ENCODE data around the gene COBL. TPM values are rescaled to one million over a fixed set of nuclear protein-coding genes. Genes with fewer than 3 reads are reported as not detected.

Gene COBL
- total RNA-seq, 1 donor from 2014 or later, result under 0.01 TPM

DNA sequence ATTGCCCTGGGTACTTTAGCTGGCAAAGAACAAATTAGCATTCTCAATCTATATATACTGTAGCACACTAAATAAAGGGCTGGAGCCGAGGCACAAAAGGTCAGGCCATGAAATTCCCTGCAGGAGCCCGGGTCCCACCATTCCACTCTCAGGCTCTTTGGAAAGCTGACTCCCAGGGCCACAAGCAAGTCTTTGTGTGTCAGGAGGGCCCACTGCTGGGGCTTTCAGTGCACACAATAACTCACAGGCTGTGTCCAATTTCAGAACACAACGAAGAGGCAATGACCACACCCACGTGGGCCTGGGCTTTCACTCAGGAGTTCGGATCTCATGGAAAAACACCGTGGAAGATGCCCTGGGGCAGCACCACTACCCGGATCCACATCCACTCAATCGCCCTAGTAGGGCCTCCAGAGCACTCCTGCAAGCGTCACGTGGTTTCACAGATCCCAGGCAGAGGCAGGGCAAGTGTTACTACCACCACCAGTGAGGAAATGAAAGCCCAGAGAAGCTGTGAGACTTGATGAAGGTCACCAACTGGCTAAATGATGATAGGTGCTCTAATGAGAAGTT, 60.3 kb downstream of the COBL start:
- no peak for DNase-seq (ENCODE audit: low read depth in 2 of 2)

DNA sequence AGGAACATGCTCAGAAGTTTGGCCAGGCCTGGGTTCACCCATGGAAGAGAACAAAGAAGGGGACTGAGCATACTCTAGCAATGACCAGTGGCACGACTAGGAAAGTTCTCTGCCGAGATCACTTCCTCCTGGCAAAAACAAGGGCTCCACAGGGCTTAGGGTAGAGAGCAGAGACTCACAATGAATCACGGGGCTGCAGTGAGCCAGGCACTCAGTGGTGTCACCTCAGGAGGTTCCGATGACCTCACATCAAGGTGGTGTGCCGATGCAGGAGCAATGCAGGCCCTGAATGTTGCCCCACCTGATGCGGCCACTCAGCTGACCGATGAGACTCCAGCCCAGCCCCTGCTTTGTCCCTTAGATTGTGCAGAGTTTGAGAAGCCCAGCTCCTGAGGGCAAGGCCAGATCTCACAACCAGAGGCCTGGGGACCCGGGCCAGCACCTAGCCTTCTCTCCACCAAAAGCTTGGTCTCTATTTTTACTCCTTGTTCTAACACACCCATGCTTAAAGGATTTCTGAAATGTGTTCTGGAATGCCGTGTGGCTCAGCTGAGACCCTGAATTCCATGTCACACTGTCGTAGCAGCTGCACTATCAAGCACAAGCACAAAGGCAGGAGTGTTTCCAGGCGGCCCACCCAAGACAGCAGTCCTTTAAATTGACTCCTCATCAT, 60.9 kb downstream of the COBL start:
- DNase-seq (ENCODE audit: low read depth in 2 of 2), result no peak

GRCh38 chr7:51255036-51255435, 61.6 kb downstream of the COBL start:
- no peak for DNase-seq (ENCODE audit: low read depth in 2 of 2)

GRCh38 chr7:51253157-51253556, 63.5 kb downstream of the COBL start:
- no peak for DNase-seq (ENCODE audit: low read depth in 2 of 2)

- DNase-seq (ENCODE audit: low read depth in 2 of 2), result no peak
Observed at GRCh38 chr7:51251290-51251689, 65.3 kb downstream of the COBL start.

GRCh38 chr7:51250512-51250911, 66.1 kb downstream of the COBL start:
- no peak for DNase-seq (ENCODE audit: low read depth in 2 of 2)

GRCh38 chr7:51249991-51250390, 66.6 kb downstream of the COBL start:
- DNase-seq (ENCODE audit: low read depth in 2 of 2), result no peak

GRCh38 chr7:51249187-51249945, 67.2 kb downstream of the COBL start:
- DNase-seq (ENCODE audit: low read depth in 2 of 2), result no peak

DNA sequence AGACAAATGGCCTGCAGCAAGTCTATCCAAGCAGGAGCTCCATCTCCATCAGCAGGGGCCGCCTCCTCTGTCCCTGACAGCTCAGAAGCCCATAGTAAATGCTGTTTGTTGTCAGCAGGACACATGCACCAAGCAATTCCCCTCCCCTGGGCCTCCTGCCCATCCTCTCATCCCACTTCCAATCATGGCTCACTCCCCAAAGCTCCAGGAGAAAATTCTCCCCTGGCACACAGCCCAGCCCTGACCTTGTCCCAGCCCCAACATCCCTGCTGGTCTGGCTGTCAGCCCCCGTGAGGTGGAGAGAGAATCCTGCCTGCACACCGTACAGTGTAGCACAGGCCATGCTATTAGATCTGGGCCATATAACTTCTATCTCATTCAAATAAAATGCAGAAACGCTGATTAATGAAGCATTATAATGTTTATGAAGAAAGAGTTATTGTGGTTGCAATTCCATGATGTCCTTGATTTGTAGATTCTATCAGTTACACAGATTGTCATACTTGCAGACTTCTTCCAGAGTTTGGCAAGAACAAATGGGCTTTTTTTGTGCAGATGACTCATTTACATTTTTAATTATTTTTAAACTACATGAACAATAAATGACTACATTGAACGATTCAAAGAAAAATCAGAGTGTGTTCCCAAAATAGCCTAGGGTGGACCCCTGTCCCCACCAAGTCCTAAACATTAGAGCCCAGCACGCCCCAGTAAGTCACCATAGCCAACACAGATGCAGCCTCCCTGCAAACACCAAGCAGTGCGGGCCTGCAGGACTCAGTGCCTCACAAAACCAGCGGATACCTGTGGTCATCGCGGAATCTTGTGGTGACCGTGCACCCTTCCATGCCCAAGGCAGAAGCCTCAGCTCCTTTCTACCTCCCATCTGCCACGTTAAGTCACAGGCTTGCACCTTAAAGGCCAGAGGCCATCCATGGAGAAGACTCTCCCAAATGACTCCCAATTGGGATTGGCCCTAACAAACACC, 70.1 kb downstream of the COBL start:
- DNase-seq (ENCODE audit: low read depth in 2 of 2), result no peak

- DNase-seq (ENCODE audit: low read depth in 2 of 2), result no peak
Observed at GRCh38 chr7:51244885-51245284, 71.7 kb downstream of the COBL start.

DNA sequence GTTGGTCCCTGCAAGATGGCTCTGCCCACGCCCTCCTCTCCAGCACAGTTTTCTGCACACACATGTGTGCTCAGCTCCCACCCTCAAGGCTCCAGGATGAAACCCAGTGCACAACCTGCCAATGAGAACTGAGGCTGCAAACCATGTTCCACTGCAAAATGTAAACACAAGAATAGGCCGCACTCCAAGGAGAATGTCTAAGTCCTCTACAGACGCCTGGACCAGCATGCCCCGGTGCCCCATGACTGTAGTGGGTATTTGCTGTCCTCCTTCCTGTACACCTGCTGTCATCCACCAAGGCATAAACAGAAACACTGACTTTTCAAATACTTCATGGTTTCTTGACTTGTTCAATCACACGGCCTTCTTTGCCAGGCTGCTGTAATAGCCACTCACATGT, 72.6 kb downstream of the COBL start:
- no peak for DNase-seq (ENCODE audit: low read depth in 2 of 2)

DNA sequence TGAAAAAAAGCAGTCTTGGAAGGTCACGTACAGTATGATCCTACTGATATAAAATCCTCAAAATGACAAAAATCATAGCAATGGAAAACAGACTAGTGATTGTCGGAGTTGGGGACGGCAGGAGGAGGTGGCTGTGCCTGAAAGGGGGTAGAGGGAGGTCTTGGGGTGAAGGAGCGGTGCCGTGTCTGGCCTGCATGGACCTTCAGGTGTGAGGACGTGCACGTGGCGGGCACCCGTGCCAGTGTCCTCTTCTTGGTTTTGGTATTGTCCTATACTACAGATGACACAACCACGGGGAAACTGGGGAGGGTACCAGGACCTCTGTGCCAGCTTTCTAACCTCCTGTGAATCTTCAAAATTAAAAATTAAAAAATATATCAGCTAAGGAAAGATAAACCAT, 73.0 kb downstream of the COBL start:
- DNase-seq (ENCODE audit: low read depth in 2 of 2), result no peak

GRCh38 chr7:51242881-51243518, 73.6 kb downstream of the COBL start:
- no peak for DNase-seq (ENCODE audit: low read depth in 2 of 2)

DNA sequence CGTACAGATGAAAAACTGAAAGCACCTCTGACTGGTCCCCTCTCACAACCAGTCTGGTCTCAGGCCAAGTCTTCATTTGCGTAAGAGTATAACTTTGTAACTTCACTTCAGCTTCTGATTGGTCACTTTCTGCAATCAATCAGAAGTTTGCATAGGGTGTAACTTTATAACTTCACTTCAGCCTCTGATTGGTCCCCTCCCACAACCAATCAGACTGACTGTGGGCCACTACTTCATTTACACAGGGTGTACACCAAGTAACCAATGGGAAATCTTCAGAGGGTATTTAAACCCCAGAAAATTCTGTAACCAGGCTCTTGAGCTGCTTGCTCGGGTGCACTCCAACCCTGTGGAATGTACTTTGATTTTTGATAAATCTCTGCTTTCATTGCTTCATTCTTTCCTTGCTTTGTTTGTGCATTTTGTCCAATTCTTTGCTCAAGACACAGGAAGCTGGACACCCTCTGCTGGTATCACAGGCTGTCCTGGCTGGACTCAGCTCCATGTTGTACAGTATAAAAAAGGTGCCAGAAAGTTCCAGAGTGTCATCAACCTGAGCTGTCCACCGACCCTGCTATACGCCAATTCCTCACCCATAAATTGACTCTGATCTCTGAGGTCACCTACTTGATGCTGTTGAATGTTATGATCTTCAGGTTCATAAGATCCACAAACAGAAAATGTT, 74.5 kb downstream of the COBL start:
- no peak for DNase-seq (ENCODE audit: low read depth in 2 of 2)

GRCh38 chr7:51240868-51241267, 75.7 kb downstream of the COBL start:
- no peak for DNase-seq (ENCODE audit: low read depth in 2 of 2)

DNA sequence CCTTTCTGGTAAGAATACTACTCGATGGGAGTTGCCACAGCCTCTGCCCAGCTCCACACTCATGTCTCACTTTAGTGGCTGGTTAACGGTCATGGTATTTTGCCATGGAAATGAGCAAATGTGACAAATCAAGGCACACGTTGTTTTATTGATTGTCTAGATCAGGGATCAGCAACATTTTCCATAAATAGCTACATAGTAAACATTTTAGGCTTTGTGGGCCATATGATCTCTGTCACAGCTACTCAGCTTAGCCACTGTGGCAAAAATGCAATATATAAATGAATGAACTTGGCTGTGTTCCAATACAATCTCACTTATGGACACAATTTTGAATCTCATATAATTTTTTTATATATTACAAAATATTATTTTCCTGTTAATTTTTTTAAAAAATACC, 76.9 kb downstream of the COBL start:
- no peak for DNase-seq (ENCODE audit: low read depth in 2 of 2)

DNA sequence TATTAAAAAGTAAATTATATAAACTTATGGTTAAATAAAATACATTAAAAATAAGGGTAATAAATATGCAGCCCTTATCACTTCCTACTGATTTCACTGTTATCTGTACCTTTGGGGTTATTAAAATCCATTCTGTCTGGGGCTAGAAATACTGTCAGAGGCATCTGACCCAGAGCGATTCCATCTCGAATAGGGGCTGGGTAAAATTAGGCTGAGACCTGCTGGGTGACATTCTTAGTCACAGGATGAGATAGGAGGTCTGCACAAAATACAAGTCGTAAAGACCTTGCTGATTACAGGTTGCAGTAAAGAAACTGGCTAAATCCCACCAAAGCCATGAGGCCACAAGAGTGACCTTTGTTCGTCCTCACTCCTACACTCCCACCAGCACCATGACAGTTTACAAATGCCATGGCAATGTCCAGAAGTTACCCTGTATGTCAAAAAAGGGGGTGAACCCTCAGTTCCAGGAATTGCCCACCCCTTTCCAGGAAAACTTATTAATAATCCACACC, 77.6 kb downstream of the COBL start:
- no peak for DNase-seq (ENCODE audit: low read depth in 2 of 2)

GRCh38 chr7:51237446-51238133, 79.0 kb downstream of the COBL start:
- no peak for DNase-seq (ENCODE audit: low read depth in 2 of 2)

- DNase-seq (ENCODE audit: low read depth in 2 of 2), result no peak
Observed at GRCh38 chr7:51236470-51237132, 80.0 kb downstream of the COBL start.

Measured in dermis microvascular lymphatic vessel endothelial cell (primary cell).